GM18502 (cell line): ENCODE measurements around the gene GNG14.
"Not testable (repeated sequence)": the region's sequence is repeated elsewhere in the genome, so short reads cannot be mapped to it uniquely, and the experiment has no call there.

ENCODE experiments used
- ATAC-seq: cut with Tn5 transposase; IDR thresholded peaks from one replicate; pipeline ENCODE4 v1.9.1; 2021; ENCODE audit warnings: mild to moderate bottlenecking; ENCODE audit not compliant: unreplicated experiment, poor library complexity

Gene GNG14

GRCh38 chr19:12721656-12722565 lies 34.1 kb downstream of the GNG14 start:
- ATAC-seq = peak; percentile 31

GRCh38 chr19:12722566-12723380 lies 35.0 kb downstream of the GNG14 start:
- ATAC-seq = peak; percentile 80

- ATAC-seq = no peak
Measured at GRCh38 chr19:12723381-12723640, 35.5 kb downstream of the GNG14 start.

- ATAC-seq = no peak
Measured at GRCh38 chr19:12723641-12724426, 36.0 kb downstream of the GNG14 start, which contains the start of gene TNPO2. Gene TNPO2 (minus strand): TSS chr19:12723932. CDS start chr19:12720977, 2,955 bp downstream.

GRCh38 chr19:12725612-12726011 lies 37.8 kb downstream of the GNG14 start:
- not testable (repeated sequence) for ATAC-seq

GRCh38 chr19:12726988-12727316 lies 39.2 kb downstream of the GNG14 start:
- ATAC-seq = no peak

GRCh38 chr19:12727745-12728433 lies 40.1 kb downstream of the GNG14 start:
- ATAC-seq = no peak

GRCh38 chr19:12730064-12730463 lies 42.3 kb downstream of the GNG14 start:
- no peak for ATAC-seq

- no peak for ATAC-seq
Measured at GRCh38 chr19:12731337-12731736, 43.5 kb downstream of the GNG14 start.

GRCh38 chr19:12733369-12734214 lies 45.8 kb downstream of the GNG14 start:
- ATAC-seq = no peak

GRCh38 chr19:12736995-12737834 lies 49.4 kb downstream of the GNG14 start, which contains the start of gene GET3:
Gene GET3 (plus strand): TSS chr19:12737497. CDS start chr19:12737506, 9 bp downstream.
- peak; percentile 74 for ATAC-seq

- no peak for ATAC-seq
Measured at GRCh38 chr19:12737835-12738351, 50.1 kb downstream of the GNG14 start.
